GM18868 (cell line): Measurements from ENCODE around the gene SLC16A2.

ENCODE experiments used
- ATAC-seq: cut with Tn5 transposase; IDR thresholded peaks from one replicate; pipeline ENCODE4 v1.9.1; 2021; ENCODE audit warnings: mild to moderate bottlenecking, moderate library complexity; ENCODE audit not compliant: unreplicated experiment

The SLC16A2 gene

DNA sequence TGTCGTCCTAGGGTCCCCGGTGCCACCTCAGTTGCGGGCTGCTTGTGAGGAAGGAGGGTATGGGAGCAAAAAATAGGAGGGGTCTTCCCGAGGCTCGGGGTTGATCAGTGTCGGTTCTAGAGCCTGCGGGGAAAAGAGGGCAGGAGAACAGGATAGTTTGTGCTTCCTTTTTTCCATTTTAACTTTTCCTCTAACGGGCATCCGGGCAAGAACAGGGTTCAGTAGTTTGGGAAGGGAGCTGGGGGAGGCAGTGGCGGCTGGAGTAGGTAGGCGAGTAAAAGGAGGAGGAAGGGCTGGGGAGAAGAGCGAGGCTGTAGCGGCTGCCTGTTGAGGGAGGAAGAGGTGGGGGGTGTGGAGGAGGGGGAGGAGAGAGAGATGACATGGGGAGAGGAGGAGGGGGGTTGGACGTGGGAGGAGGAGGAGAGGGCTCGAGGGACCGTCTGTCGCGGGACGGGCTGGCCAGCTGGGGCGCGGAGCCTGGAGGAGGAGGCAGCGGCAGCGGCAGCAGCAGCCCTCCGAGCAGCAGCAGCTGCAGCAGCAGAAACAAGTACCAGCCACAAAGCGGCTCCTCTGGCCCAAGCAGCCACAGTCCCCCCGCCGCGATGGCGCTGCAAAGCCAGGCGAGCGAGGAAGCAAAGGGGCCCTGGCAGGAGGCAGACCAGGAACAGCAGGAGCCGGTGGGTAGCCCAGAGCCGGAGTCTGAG lies at the start of gene SLC16A2:
Gene SLC16A2, plus strand, starts transcription at position 458 of the 704 bp plus-strand sequence. Its CDS starts 145 bp downstream, at position 603.
- ATAC-seq: peak; percentile 73

DNA sequence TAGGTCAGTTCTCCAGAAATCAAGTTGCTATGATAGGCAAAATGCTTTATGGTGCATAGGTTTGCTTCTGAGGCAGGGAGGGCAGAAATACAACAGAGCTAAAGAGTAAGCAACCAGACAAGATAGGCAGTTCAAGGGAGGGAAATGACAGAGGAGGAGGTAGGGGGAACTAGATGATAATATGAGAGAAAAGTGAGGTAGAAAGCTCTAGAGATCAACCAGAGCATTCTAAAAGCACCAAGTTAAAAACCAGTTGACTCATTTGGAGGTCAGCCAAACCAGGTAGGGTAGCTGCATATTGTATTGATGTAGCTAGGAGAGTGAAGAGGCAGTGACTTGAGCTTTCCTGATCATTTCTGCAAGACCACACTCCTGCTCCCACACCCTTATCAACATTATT lies 49.0 kb upstream of the SLC16A2 start:
- no peak for ATAC-seq

DNA sequence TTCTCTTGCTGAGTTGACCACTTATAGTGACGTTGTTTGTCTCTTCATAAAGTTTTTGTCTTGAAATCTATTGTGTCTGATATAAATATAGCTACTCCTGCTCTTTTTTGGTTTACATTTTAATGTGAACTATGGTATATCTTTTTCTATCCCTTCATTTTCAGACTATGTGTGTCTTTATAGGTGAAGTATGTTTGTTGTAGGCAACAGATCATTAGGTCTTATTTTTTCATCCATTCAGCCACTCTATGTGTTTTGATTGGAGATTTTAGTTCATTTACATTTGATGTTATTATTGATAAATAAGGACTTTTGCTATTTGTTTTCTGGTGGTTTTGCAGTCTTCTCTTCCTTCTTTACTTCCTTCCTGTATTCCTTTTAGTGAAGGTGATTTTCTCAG lies 44.0 kb upstream of the SLC16A2 start:
- ATAC-seq: no peak

DNA sequence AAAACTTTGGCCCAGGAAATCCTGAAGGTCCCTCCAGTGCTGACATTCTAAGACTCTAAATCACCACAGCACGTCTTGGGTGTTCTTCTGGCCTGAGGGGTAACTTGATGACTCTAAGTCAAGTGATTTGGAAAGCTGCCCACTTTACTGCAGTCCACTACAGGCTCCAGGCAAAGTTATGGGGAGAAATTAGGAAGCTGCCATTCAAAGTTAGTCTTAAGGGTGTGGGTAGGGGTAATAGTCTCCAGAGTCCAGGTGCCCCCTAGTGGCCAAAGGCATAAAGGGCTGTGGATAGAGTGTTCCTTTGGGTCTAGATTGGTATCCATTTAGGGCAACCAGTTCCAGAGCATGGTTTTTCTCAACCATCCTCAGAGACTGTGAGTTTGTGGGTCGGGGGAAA lies 38.7 kb upstream of the SLC16A2 start:
- peak; percentile 91 for ATAC-seq

DNA sequence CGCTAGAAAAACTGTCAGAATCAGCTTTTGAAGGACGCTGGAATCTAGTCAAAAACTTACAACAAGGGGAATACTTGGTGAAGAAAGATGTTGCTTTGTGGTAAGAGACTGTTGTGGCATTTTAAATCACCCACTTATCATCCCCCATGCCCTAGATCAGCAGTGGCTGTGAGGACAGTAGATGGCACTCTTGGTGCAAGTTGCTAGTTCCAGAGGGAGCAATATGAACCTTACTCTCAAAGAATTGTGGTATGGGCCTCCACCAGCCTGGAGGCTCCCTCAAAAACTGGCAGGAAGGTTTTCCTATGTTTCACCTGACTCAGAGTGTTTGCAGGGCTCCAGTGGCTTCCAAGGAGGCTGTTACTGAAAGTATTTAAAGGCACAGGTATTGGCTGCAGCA lies 37.7 kb upstream of the SLC16A2 start:
- ATAC-seq: peak; percentile 69

DNA sequence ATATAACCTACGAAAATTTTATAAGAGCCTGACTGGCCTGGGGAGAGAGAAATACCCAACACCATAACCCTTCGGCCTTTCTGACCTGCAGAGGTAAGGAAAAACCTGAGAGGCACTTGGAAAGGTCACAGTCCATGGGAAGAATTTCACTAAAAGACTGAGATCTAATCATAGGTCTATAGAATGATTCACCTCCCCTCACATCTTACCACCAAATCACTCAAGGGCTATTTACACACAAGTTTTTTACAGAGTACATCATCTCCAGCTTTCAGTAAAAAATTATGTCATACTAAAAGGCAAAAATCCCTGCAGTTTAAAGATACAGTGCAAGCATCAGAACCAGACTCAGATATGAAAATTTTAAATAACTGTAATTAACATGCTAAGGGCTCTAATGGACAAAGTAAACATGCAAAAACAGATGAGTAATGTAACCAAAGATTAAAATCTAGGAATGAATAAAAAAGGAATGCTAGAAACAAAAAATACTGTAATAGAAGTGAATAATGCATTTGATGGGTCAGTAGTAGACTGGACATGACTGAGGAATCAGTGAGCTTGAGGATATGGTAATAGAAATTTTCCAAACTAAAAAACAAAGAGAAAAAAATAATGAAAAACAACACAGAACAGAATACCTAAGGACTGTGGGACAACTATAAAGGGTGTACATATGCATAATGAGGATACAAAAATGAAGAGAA lies 32.1 kb upstream of the SLC16A2 start:
- ATAC-seq: no peak

DNA sequence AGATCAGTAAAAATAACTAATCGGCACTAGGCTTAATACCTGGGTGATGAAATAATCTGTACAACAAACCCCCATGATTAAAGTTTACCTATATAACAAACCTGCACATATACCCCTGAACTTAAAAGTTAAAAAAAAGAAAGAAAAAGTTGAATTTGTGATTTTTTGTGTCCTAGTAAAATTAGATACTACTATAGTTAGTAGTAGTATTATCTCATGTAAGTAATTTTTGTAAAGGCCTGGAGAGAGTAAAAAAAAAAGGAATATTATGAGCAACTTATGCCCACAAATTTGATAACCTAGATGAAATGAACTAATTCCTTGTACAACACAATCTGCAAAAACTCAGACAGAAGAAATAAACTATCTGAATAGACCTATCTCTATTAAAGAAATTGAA lies 25.7 kb upstream of the SLC16A2 start:
- no peak for ATAC-seq

DNA sequence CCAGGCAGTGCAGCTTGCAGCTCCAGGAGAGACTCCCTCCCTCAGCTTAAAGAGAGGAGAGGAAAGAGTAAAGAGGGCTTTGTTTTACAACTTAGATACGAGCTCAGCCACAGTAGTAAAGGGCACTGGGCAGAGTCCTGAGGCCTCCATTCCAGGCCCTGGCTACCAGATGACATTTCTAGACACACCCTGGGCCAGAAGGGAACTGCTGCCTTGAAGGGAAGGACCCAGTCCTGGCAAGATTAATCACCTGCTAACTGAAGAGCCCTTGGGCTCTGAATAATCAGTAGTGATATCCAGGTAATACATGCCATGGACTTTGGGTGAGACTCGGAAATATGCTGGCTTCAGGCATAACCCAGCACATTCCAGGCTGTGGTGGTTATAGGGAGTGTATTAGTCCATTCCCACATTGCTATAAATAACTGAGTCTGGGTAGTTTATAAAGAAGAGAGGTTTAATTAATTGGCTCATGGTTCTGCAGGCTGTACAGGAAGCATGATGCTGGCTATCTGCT lies 15.3 kb upstream of the SLC16A2 start:
- ATAC-seq: no peak

DNA sequence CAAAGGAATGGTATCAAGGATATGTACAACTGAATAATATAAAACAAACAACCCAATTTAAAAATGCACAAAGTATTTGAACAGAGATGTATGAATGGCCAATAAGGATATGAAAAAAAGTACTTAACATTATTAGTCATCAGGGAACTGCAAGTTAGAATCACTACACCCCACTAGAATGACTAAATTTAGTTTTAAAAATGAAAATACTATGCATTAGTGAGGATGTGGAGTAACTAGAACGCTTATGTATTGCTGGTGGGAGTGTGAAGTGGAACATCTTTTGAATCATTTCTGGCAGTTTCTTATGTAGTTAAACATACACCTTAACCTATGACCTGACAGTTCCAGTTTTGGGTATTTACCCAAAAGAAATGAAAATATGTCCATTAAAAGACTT lies 13.0 kb upstream of the SLC16A2 start:
- no peak for ATAC-seq

DNA sequence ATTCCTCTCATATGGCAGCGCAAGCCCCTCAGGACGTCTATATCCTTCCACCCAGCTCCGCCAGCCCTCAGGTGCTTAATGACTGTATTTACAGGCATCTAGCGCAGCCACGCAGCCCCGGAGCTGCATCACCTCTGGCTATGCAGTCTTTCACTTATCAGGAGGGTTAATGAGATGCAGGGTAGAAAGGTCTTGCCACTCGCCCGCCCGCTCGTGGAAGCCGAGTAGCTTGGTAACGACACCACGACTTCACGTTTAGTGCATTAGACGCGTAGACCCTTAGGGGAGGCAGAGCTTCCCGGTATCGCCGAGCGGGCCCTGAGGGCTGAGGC lies 1.5 kb upstream of the SLC16A2 start:
- no peak for ATAC-seq

DNA sequence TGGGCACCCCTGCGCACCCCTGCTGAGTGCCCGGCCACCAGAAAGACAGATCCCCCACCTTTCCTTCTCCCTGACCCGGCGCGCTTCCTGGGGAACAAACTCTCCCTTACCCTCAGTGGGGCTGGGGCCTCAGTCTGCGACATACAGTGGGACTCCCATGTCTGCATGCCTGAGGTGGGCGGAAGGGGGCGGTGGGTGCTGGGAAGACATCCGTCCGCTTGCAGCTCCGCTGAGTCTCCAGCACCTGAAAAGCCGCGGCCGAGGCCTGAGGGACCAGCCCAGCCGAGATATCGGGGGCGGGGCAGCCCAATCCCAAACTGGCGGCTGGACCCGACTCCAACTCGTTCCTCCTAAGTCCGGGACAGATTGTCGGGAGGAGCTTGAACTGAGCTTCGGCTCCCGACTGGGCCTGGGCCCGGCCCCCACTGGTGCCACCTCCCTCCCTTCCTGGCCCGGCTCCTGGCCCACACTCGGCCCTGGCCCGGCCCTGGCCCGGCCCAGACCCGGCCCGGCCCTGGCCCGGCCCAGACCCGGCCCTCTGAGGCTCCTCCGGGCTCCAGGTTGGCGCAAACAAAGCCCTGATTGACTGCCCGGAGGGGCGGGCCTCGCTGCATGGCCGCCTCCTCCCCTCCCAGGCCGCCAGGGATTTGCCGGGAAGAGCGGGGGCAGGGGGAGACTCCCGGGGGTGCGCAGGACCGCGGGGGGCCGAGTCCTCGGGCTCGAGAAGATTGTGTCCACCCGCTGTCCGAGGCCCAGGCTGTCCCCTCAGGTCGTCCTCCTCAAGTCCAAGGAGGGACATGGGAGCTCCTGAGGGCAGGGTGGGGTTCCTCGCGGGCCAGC lies 877 bp upstream of the SLC16A2 start:
- ATAC-seq: no peak

DNA sequence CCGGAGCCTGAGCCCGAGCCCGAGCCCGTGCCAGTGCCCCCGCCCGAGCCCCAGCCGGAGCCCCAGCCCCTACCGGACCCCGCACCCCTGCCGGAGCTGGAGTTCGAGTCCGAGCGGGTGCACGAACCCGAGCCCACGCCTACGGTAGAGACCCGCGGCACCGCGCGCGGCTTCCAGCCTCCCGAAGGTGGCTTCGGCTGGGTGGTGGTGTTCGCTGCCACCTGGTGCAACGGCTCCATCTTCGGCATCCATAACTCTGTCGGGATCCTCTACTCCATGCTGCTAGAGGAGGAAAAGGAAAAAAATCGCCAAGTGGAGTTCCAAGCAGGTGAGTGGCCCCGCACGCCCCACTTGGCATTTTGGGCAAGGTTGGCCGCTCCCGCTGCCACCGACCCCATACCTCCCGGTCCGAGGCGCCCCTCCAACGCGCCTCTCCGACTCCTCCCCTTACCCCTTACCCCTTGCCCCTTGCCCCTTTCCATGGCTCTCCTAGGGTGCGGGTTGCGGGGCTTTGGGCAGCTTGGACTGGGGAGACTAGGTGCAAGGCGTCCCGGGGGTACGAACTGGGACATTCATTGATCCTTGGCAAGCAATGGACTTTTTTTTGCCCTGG lies 553 bp downstream of the SLC16A2 start:
- no peak for ATAC-seq

DNA sequence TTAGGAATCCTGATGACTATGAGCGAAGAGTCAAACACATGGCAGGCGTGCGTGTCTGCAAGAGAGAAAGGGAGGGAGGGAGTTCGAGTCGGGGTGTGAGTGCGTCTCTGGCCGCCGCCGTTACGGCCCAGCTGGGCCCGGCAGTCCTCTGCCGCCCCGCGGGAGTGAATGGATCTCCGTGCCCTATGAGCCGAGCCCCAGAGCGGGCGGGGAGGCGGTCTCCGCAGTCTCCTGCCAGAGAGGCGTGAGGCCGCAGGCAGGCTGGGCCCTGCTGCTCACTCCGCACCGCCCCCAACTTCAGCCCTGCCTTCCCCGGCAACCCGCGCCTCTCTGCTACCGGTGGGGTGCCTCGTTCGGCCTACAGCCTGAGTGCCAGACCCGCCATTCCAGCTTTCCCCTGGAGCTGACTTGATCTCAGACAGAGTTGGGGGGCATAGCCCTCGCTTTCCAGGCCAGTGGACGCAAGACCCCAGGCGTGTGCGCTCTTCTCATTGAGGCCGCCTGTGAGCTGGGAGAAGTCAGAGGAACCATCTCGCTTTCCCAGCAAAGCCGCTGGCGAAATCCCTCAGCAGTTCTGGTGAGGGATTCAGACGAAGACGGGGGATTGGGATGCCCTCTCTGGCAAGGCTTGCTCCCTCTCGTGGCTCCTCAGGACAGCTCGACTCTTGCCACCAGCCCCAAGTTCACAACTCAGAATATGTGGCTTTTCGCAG lies 1.4 kb downstream of the SLC16A2 start:
- ATAC-seq: no peak

DNA sequence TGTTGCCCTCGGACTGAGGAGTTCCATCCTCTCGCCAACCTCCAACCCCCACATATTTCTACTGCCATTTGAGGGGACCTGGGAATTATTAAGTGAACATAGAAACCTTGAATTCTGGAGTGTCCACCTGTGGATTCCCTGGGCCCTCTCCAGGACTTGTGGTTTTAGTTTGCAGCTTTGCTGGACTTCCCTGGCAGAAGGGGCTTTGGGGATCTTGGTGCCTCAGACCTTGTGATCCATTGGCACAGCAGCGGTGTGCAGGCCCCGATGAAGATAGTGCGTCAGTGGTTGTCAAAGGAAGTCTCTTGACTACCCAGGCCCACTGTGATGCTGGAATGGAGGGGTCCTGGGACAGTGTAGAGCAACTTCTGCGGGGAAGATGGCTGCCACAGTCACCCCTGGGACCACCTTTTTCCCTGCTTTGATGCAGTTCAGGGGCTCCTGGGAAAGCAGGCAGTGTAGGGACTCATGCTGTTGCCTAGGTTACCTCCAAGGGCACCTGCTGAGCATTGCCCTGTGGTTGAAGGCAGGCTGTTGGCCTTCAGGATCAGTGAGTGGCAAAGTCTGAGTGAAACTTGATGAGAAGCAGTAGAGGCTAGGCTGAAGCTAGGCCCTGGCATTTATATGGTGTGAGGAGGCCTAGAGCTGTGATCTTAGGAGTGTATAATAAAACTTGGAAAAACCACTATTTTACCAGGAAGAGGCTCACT lies 2.2 kb downstream of the SLC16A2 start:
- ATAC-seq: no peak

DNA sequence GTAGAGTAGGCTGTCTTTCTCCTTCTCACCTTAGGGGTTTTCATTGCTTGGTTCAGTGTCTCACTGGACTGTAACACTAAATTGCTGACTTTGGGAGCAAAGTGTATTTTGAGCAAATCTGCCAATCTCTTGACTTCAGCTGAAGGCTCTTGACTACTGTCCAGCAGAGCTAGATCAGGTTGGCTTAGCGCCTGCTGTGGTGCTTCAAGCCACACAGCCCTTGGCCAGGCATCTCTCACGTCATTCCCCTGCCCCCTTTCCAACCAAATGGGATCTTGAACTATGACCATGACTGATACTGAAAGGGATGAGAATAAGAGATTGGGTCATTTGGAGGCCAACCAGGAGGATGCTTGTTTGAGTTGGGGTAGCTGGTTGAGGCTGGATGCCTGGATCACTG lies 4.8 kb downstream of the SLC16A2 start:
- ATAC-seq: no peak

DNA sequence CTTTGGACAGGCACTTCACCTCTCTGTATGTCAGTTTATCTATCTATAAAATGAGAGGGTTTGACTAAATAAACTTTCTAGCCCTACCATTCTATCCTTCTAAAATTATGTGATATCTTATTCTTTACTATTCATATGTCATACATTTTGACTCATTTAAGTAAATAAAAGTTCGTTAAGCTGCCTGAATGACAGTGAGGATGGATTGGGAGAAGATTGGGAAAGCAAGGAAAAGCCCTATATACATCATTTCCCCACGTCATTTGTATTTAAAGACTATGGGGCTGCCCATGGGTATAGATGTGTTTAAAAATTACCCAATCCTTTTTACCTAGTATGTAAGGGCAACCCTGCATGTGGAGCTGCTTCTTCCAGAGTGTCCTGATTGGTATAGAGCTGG lies 5.3 kb downstream of the SLC16A2 start:
- ATAC-seq: no peak

DNA sequence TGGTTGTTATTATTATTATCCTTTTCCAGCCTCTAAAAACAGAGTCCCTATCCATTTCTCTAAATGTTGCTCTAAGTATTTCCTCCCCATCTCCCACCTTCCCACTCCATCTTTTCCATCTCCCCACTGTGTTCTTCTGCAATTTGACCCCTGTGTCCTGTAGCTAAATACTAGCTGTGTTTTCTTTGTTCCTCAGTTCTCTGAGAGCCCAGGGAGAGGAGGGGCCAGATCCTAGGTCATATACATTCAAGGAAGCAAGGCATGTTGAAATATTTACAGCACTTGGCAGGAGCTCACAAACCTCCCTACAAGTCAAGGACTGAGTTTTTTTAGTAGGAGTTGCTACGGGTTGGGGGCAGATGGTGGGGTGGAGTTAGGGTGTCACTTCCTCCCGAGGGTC lies 10.5 kb downstream of the SLC16A2 start:
- ATAC-seq: no peak

DNA sequence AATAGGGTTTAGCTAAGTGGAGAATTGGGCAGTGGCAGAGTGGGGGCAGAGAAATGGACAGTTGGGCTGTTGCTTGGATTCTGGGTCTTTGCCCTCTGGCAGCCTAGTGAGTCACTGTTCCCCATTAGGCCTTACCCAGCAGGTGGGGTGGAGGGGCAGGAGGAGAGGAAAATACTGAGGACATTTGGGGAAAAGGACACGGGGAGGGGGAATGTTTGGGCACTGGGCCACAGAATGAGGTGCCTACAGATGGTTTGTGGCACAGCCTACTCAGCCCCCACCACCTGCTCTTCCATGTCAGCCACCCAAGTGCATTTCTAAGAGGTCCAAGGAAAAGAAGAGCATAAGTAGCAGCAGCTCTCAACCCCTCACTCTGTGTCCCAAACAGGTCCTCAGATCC lies 13.0 kb downstream of the SLC16A2 start:
- ATAC-seq: no peak

DNA sequence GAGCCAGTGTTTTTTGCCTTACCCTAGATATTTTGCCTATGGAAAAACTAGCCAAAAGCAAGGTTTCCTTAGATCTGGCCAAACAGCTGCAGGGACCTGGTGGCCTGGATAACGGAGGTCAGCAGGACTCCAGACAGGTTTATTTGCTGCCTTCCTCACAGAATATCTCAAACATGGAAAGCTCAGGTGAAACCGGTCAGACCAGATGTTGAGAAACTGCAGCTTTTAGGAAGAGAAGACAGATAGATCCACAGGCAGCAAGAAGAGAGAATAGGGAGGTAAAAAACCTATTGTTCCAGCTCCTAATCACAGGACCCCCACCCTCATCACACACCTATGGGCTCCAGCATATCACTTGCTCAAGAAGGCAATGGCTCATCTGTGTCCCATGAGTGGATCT lies 16.2 kb downstream of the SLC16A2 start:
- ATAC-seq: no peak

DNA sequence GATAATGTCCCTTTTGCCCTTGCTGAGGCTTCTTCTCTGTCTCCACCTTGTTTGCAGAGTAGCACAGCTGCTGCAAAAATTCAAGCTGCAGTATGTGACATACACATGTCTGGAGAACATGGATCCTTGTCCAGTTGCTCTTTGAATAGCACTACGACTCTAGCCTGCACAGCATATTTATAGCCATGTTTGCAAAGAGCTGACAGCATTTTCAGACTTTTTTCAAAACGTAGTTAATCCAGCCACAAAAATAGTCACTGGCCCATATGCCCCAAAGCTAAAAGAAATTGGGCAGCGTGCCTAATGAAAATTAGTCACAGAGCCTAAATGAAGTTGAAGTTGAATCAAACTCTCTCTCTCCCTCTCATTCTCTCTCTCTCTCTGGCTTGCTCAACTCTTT lies 17.5 kb downstream of the SLC16A2 start:
- ATAC-seq: no peak
